Measurements from ENCODE around the gene TIPIN. TPM values are rescaled to one million over a fixed set of nuclear protein-coding genes. Genes with fewer than 3 reads are reported as not detected.
"Not testable (repeated sequence)": the region's sequence is repeated elsewhere in the genome, so short reads cannot be mapped to it uniquely, and the experiment has no call there.

TIPIN gene
- polyA plus RNA-seq, 1 donor from 2014 or later: 7.4 TPM

- Histone ChIP-seq H3K27ac (ENCODE audit: low read length) (no peak overlapping the region), H4K20me1 (ENCODE audit: insufficient read depth) (no peaks in the 10 kb centered on the region), H3K4me2 (ENCODE audit: low read length) (no peak overlapping the region), H3K9me3 (ENCODE audit: low read length) (no peaks in the 10 kb centered on the region), H3K79me2 (replicated peaks; ENCODE audit: insufficient read depth, low read length) (no peaks in the 10 kb centered on the region), H3K9me2 (ENCODE audit: insufficient read depth, low read length) (no peaks in the 10 kb centered on the region), H3K4me3 (ENCODE audit: low read length) (no peak overlapping the region), H3K9ac (ENCODE audit: low read length) (no peak overlapping the region), H3K27me3 (ENCODE audit: insufficient read depth, low read depth, low read length) (no peaks in the 10 kb centered on the region), H2AFZ (ENCODE audit: low read depth, low read length) (no peak overlapping the region), H3K36me3 (ENCODE audit: insufficient read depth, low read length) (no peaks in the 10 kb centered on the region), H3F3A (ENCODE audit: insufficient read depth, low read length, poor library complexity, severe bottlenecking) (no peaks in the 10 kb centered on the region)
- no peak for TF ChIP-seq MXI1 (conservative IDR thresholded peaks at IDR 0.05; ENCODE audit: poor library complexity, severe bottlenecking)
Observed at GRCh38 chr15:66362776-66363175, 6.3 kb upstream of the TIPIN start.

DNA sequence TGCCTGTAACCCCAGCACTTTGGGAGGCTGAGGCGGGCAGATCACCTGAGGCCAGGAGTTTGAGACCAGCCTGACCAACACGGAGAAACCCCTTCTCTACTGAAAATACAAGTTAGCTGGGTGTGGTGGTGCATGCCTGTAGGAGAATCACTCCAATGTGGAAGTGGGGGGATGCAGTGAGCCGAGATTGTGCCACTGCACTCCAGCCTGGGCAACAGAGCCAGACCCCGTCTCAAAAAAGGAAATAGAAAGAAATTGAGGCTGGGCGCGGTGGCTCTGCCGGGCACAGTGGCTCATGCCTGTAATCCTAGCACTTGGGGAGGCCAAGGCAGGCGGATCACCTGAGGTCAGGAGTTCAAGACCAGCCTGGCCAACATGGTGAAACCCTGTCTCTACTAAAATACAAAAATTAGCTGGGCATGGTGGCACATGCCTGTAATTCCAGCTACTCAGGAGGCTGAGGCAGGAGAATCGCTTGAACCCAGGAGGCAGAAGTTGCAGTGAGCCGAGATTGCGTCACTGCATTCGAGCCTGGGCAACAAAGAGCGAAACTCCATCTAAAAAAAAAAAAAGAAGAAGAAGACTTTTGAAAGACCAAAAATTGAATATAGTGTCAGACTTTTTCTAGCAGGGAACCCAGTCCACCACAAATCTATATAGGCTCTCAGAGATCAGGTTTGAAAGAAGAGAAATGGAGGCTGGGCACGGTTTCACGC lies 5.4 kb upstream of the TIPIN start:
- not testable (repeated sequence) for H3K9ac ChIP-seq (ENCODE audit: low read length); H4K20me1 ChIP-seq (ENCODE audit: insufficient read depth); H3K4me3 ChIP-seq (ENCODE audit: low read length); H3K9me2 ChIP-seq (ENCODE audit: insufficient read depth, low read length); H3K4me2 ChIP-seq (ENCODE audit: low read length); H3K27ac ChIP-seq (ENCODE audit: low read length); H3K27me3 ChIP-seq (ENCODE audit: insufficient read depth, low read depth, low read length); H3K79me2 ChIP-seq (replicated peaks; ENCODE audit: insufficient read depth, low read length); H3K9me3 ChIP-seq (ENCODE audit: low read length); H2AFZ ChIP-seq (ENCODE audit: low read depth, low read length); H3F3A ChIP-seq (ENCODE audit: insufficient read depth, low read length, poor library complexity, severe bottlenecking); H3K36me3 ChIP-seq (ENCODE audit: insufficient read depth, low read length)

- Histone ChIP-seq H4K20me1 (ENCODE audit: insufficient read depth) (no peaks in the 10 kb centered on the region), H3K4me2 (ENCODE audit: low read length) (no peak overlapping the region), H3K9ac (ENCODE audit: low read length) (no peak overlapping the region)
Observed at GRCh38 chr15:66359740-66360139, 3.3 kb upstream of the TIPIN start.

More at GRCh38 chr15:66359740-66360139, 3.3 kb upstream of the TIPIN start:
- H3K36me3 ChIP-seq (ENCODE audit: insufficient read depth, low read length): no peaks in the 10 kb centered on the region
- no peaks in the 10 kb centered on the region for H3F3A ChIP-seq (ENCODE audit: insufficient read depth, low read length, poor library complexity, severe bottlenecking)
- H2AFZ ChIP-seq (ENCODE audit: low read depth, low read length): no peak overlapping the region
- no peak overlapping the region for H3K4me3 ChIP-seq (ENCODE audit: low read length)
- H3K27ac ChIP-seq (ENCODE audit: low read length): no peak overlapping the region
- no peaks in the 10 kb centered on the region for H3K9me2 ChIP-seq (ENCODE audit: insufficient read depth, low read length)
- no peaks in the 10 kb centered on the region for H3K27me3 ChIP-seq (ENCODE audit: insufficient read depth, low read depth, low read length)
- H3K9me3 ChIP-seq (ENCODE audit: low read length): no peaks in the 10 kb centered on the region
- no peaks in the 10 kb centered on the region for H3K79me2 ChIP-seq (replicated peaks; ENCODE audit: insufficient read depth, low read length)
- TF ChIP-seq CTCF (IDR thresholded peaks at IDR 0.05; ENCODE audit: poor library complexity, severe bottlenecking): no peak
- no peak for TF ChIP-seq EZH2 (IDR thresholded peaks at IDR 0.05; ENCODE audit: borderline replicate concordance, insufficient read depth, low read length, poor library complexity, severe bottlenecking)
- no peak for TF ChIP-seq TAF1 (IDR thresholded peaks at IDR 0.05; ENCODE audit: low read depth)
- TF ChIP-seq SMC3 (conservative IDR thresholded peaks at IDR 0.05; ENCODE audit: poor library complexity): no peak
- TF ChIP-seq POLR2AphosphoS5 (IDR thresholded peaks at IDR 0.05): no peak
- TF ChIP-seq, protein P1, sequence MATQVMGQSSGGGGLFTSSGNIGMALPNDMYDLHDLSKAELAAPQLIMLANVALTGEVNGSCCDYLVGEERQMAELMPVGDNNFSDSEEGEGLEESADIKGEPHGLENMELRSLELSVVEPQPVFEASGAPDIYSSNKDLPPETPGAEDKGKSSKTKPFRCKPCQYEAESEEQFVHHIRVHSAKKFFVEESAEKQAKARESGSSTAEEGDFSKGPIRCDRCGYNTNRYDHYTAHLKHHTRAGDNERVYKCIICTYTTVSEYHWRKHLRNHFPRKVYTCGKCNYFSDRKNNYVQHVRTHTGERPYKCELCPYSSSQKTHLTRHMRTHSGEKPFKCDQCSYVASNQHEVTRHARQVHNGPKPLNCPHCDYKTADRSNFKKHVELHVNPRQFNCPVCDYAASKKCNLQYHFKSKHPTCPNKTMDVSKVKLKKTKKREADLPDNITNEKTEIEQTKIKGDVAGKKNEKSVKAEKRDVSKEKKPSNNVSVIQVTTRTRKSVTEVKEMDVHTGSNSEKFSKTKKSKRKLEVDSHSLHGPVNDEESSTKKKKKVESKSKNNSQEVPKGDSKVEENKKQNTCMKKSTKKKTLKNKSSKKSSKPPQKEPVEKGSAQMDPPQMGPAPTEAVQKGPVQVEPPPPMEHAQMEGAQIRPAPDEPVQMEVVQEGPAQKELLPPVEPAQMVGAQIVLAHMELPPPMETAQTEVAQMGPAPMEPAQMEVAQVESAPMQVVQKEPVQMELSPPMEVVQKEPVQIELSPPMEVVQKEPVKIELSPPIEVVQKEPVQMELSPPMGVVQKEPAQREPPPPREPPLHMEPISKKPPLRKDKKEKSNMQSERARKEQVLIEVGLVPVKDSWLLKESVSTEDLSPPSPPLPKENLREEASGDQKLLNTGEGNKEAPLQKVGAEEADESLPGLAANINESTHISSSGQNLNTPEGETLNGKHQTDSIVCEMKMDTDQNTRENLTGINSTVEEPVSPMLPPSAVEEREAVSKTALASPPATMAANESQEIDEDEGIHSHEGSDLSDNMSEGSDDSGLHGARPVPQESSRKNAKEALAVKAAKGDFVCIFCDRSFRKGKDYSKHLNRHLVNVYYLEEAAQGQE (IDR thresholded peaks at IDR 0.05; ENCODE audit: borderline replicate concordance): no peak
- no peak for TF ChIP-seq MXI1 (conservative IDR thresholded peaks at IDR 0.05; ENCODE audit: poor library complexity, severe bottlenecking)
- no peak for TF ChIP-seq EP300 (conservative IDR thresholded peaks at IDR 0.05; ENCODE audit: poor library complexity, severe bottlenecking)
- TF ChIP-seq RAD21 (conservative IDR thresholded peaks at IDR 0.05): no peak

Measured in neural cell (in vitro differentiated cells).